ENCODE results near the gene RFTN1. TPM values are rescaled to one million over a fixed set of nuclear protein-coding genes. Genes with fewer than 3 reads are reported as not detected.

Gene RFTN1
- total RNA-seq, 6 experiments from 2014 or later, result 15.1 to 36.0 (median 19.8) TPM

- no peak for ATAC-seq
- Histone ChIP-seq H3K27me3 (no peaks in the 10 kb centered on the region), H3K36me3 (peaks cover 0 to 3% (median 0%) of the 10 kb centered on the region in 4 donors), H3K4me1 (no peaks in the 10 kb centered on the region), H3K27ac (no peak overlapping the region), H3K9me3 (no peaks in the 10 kb centered on the region), H3K4me3 (no peak overlapping the region)
- no peak for DNase-seq
- no peak for TF ChIP-seq CTCF (IDR thresholded peaks at IDR 0.05)
- TF ChIP-seq POLR2A (IDR thresholded peaks at IDR 0.05), result no peak
- 89% methylated on average over 3 of the region's 4 CpGs for WGBS (ENCODE audit: insufficient coverage, low coverage, low lambda C conversion rate, missing lambda C conversion rate)
- intact Hi-C loops (cut with DNase I), result no loop called here
Measured at GRCh38 chr3:16362770-16363169, 150.7 kb downstream of the RFTN1 start.

GRCh38 chr3:16361087-16361486 is 152.4 kb downstream of the RFTN1 start:
- Histone ChIP-seq H3K4me3 (no peak overlapping the region), H3K4me1 (no peaks in the 10 kb centered on the region), H3K9me3 (no peaks in the 10 kb centered on the region), H3K27ac (no peak overlapping the region), H3K27me3 (no peaks in the 10 kb centered on the region), H3K36me3 (peaks cover 0 to 3% (median 0%) of the 10 kb centered on the region in 4 donors)
- intact Hi-C loops (cut with DNase I), result no loop called here
- no peak for TF ChIP-seq POLR2A (IDR thresholded peaks at IDR 0.05)
- no peak for DNase-seq
- ATAC-seq, result no peak

GRCh38 chr3:16359331-16359730 is 154.2 kb downstream of the RFTN1 start:
- no peak overlapping the region for H3K4me3 ChIP-seq
- H3K27ac ChIP-seq, result no peak overlapping the region
- H3K9me3 ChIP-seq, result no peaks in the 10 kb centered on the region
- no peaks in the 10 kb centered on the region for H3K27me3 ChIP-seq
- DNase-seq (no peak), ATAC-seq (peak in 3 of 4 donors; percentile 35 to 48 (median 42))
- TF ChIP-seq POLR2A (IDR thresholded peaks at IDR 0.05), result no peak
- no peak for TF ChIP-seq CTCF (IDR thresholded peaks at IDR 0.05)
- intact Hi-C loops (cut with DNase I), result no loop called here
- 39% methylated on average over 4 of the region's 4 CpGs for WGBS (ENCODE audit: insufficient coverage, low coverage, low lambda C conversion rate, missing lambda C conversion rate)
- peaks cover 0 to 3% (median 0%) of the 10 kb centered on the region in 4 donors for H3K36me3 ChIP-seq
- no peaks in the 10 kb centered on the region for H3K4me1 ChIP-seq

- DNase-seq (no peak), ATAC-seq (no peak)
- Histone ChIP-seq H3K9me3 (no peaks in the 10 kb centered on the region), H3K27me3 (no peaks in the 10 kb centered on the region), H3K36me3 (peaks cover 0 to 3% (median 0%) of the 10 kb centered on the region in 4 donors), H3K4me1 (no peaks in the 10 kb centered on the region), H3K27ac (no peak overlapping the region), H3K4me3 (no peak overlapping the region)
- WGBS (ENCODE audit: insufficient coverage, low coverage, low lambda C conversion rate, missing lambda C conversion rate), result 82% methylated on average over 3 of the region's 3 CpGs
- TF ChIP-seq CTCF (IDR thresholded peaks at IDR 0.05) (no peak), POLR2A (IDR thresholded peaks at IDR 0.05) (no peak)
- intact Hi-C loops (cut with DNase I), result no loop called here
Measured at GRCh38 chr3:16358336-16358735, 155.2 kb downstream of the RFTN1 start.

- no peak overlapping the region for H3K27ac ChIP-seq
- H3K36me3 ChIP-seq, result peaks cover 0 to 3% (median 0%) of the 10 kb centered on the region in 4 donors
- H3K4me1 ChIP-seq, result no peaks in the 10 kb centered on the region
- DNase-seq (no peak), ATAC-seq (no peak)
- no peaks in the 10 kb centered on the region for H3K27me3 ChIP-seq
- intact Hi-C loops (cut with DNase I), result no loop called here
- no peak overlapping the region for H3K4me3 ChIP-seq
- H3K9me3 ChIP-seq, result no peaks in the 10 kb centered on the region
- TF ChIP-seq CTCF (IDR thresholded peaks at IDR 0.05) (no peak), POLR2A (IDR thresholded peaks at IDR 0.05) (no peak)
- WGBS (ENCODE audit: insufficient coverage, low coverage, low lambda C conversion rate, missing lambda C conversion rate), result 85% methylated on average over 8 of the region's 9 CpGs
Measured at GRCh38 chr3:16357186-16358121, 156.0 kb downstream of the RFTN1 start.
